ENCODE results near the gene PINK1.

DNA sequence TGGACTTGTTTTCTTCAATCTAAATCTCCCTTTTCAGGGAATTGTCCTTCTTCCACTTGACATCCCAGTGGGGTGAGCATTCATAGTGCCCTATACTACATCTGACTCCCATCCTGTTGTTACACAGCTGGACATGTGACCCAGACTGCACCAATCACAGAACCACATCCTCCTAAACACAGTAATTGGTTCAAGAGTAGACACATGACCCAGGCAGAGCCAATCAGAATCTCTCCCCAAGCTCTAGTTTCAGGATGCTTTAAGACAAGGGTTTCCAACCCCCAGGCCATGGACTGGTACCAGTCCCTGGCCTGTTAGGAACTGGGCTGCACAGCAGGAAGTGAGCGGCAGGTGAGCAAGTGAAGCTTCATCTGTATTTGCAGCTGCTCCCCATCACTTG lies 33.5 kb downstream of the PINK1 start:
- TF ChIP-seq EZH2 (IDR thresholded peaks at IDR 0.05; ENCODE audit: low read length, unreplicated experiment) = no peak
- TF ChIP-seq, protein P1, sequence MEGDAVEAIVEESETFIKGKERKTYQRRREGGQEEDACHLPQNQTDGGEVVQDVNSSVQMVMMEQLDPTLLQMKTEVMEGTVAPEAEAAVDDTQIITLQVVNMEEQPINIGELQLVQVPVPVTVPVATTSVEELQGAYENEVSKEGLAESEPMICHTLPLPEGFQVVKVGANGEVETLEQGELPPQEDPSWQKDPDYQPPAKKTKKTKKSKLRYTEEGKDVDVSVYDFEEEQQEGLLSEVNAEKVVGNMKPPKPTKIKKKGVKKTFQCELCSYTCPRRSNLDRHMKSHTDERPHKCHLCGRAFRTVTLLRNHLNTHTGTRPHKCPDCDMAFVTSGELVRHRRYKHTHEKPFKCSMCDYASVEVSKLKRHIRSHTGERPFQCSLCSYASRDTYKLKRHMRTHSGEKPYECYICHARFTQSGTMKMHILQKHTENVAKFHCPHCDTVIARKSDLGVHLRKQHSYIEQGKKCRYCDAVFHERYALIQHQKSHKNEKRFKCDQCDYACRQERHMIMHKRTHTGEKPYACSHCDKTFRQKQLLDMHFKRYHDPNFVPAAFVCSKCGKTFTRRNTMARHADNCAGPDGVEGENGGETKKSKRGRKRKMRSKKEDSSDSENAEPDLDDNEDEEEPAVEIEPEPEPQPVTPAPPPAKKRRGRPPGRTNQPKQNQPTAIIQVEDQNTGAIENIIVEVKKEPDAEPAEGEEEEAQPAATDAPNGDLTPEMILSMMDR (conservative IDR thresholded peaks at IDR 0.05; ENCODE audit: low read depth, low read length) = no peak
